KMS-11 (cell line): Measurements from ENCODE around the gene GBA3.

Source experiments
- H2AFZ ChIP-seq: fragments of 200-600 bp; sonication (generic); 2 replicates; pipeline ENCODE4 v1.6.1; 2016; ENCODE audit warnings: antibody characterized with exemption, mixed run types, low read depth
- H3K27ac ChIP-seq: fragments of 200-600 bp; sonication (generic); 2 replicates; pipeline ENCODE4 v1.6.1; 2016; ENCODE audit warnings: mild to moderate bottlenecking, mixed run types
- H3K27me3 ChIP-seq: fragments of 200-600 bp; sonication (generic); 2 replicates; pipeline ENCODE4 v1.6.1; 2017; ENCODE audit warnings: mild to moderate bottlenecking, low read depth, mixed run types, moderate library complexity; ENCODE audit not compliant: insufficient read depth
- H3K36me3 ChIP-seq: fragments of 200-600 bp; sonication (generic); 2 replicates; pipeline ENCODE4 v1.6.1; 2017; ENCODE audit warnings: mild to moderate bottlenecking, mixed run types; ENCODE audit not compliant: insufficient read depth
- H3K4me1 ChIP-seq: fragments of 200-600 bp; sonication (generic); 2 replicates; pipeline ENCODE4 v1.6.1; 2016; ENCODE audit warnings: mild to moderate bottlenecking, low read depth, mixed run types; ENCODE audit not compliant: poor library complexity, severe bottlenecking
- H3K4me2 ChIP-seq: fragments of 200-600 bp; sonication (generic); 2 replicates; pipeline ENCODE4 v1.7.0; 2016; ENCODE audit warnings: mild to moderate bottlenecking, mixed run types
- H3K4me3 ChIP-seq: fragments of 200-600 bp; sonication (generic); IDR thresholded peaks from 2 replicates; pipeline ENCODE4 v1.6.1; 2017; ENCODE audit warnings: low read depth, low read length, mixed read lengths; ENCODE audit not compliant: insufficient read depth
- H3K79me2 ChIP-seq: fragments of 200-600 bp; sonication (generic); 2 replicates; pipeline ENCODE4 v1.6.1; 2016; ENCODE audit warnings: low read depth, mixed run types; ENCODE audit not compliant: insufficient read depth
- H3K9ac ChIP-seq: fragments of 200-600 bp; sonication (generic); 2 replicates; pipeline ENCODE4 v1.6.1; 2016; ENCODE audit warnings: mild to moderate bottlenecking, mixed run types
- H4K20me1 ChIP-seq: fragments of 200-600 bp; sonication (generic); 2 replicates; pipeline ENCODE4 v1.6.1; 2016; ENCODE audit warnings: mild to moderate bottlenecking, mixed run types; ENCODE audit not compliant: insufficient read depth
- TF ChIP-seq, protein P1 (sequence below): fragments of 200-600 bp; sonication (generic); conservative IDR thresholded peaks from 2 replicates; pipeline ENCODE4 v1.6.1; 2017; ENCODE audit warnings: low read depth, mild to moderate bottlenecking, antibody characterized with exemption, low read length, moderate library complexity, mixed read lengths

GBA3 gene

DNA sequence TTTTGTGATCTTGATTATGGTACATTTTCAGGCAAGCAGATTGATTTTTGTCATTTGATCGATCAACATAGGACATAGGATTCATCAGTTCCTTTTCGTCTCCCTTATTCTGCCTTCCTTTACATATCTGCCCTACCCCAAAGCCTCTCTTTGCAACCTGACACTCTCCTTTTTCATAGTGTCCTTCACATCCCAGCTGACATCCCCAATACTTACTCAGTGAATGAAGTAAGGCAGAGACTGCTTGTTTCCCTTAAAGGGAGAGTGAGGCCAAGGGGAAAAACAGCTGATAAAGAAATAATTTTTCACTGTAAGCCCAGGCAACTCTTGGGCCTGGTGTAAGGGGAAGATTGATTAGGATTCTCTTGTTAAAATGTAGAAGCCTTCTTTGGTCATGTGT lies 69.8 kb downstream of the GBA3 start:
- Histone ChIP-seq H3K27me3 (no peaks in the 10 kb centered on the region), H3K4me3 (no peak overlapping the region), H3K4me2 (no peak overlapping the region), H3K36me3 (no peaks in the 10 kb centered on the region), H3K4me1 (peaks cover 6% of the 10 kb centered on the region), H4K20me1 (no peaks in the 10 kb centered on the region), H3K9ac (no peak overlapping the region), H3K27ac (no peak overlapping the region), H2AFZ (no peak overlapping the region), H3K79me2 (no peaks in the 10 kb centered on the region)
- TF ChIP-seq, protein P1, sequence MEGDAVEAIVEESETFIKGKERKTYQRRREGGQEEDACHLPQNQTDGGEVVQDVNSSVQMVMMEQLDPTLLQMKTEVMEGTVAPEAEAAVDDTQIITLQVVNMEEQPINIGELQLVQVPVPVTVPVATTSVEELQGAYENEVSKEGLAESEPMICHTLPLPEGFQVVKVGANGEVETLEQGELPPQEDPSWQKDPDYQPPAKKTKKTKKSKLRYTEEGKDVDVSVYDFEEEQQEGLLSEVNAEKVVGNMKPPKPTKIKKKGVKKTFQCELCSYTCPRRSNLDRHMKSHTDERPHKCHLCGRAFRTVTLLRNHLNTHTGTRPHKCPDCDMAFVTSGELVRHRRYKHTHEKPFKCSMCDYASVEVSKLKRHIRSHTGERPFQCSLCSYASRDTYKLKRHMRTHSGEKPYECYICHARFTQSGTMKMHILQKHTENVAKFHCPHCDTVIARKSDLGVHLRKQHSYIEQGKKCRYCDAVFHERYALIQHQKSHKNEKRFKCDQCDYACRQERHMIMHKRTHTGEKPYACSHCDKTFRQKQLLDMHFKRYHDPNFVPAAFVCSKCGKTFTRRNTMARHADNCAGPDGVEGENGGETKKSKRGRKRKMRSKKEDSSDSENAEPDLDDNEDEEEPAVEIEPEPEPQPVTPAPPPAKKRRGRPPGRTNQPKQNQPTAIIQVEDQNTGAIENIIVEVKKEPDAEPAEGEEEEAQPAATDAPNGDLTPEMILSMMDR: no peak

GRCh38 chr4:22764183-22764582 lies 71.4 kb downstream of the GBA3 start:
- no peak overlapping the region for H2AFZ ChIP-seq

DNA sequence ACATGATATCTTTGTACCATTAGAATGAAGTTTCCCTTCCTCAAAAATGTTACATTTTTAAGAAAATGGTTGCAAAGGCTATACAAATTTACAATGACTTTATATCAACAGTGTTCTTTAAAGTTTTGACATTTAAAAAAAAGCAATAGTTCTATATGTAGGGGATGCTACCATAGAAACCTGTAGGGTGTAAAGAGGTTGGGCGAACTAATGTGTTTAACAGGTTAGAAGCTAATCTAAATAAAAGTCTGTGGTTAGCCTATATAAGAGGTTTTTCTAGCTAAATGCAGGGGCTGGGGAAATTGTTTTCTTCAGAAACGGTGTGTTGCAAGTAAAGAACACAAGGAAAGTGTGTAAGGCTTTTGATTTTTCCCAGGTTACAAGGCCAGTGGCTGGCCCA lies 73.3 kb downstream of the GBA3 start:
- peaks cover 6% of the 10 kb centered on the region for H3K4me1 ChIP-seq
- TF ChIP-seq, protein P1: no peak
- H3K4me3 ChIP-seq: no peak overlapping the region
- H3K27me3 ChIP-seq: no peaks in the 10 kb centered on the region
- H4K20me1 ChIP-seq: no peaks in the 10 kb centered on the region
- H3K36me3 ChIP-seq: no peaks in the 10 kb centered on the region
- no peak overlapping the region for H3K27ac ChIP-seq
- H3K4me2 ChIP-seq: no peak overlapping the region
- H2AFZ ChIP-seq: no peak overlapping the region
- H3K9ac ChIP-seq: no peak overlapping the region
- H3K79me2 ChIP-seq: no peaks in the 10 kb centered on the region

More at GRCh38 chr4:22764183-22764582, 71.4 kb downstream of the GBA3 start:
- no peaks in the 10 kb centered on the region for H3K36me3 ChIP-seq
- TF ChIP-seq, protein P1: no peak
- H3K27ac ChIP-seq: no peak overlapping the region
- H4K20me1 ChIP-seq: no peaks in the 10 kb centered on the region
- H3K4me3 ChIP-seq: no peak overlapping the region
- no peak overlapping the region for H3K9ac ChIP-seq
- H3K79me2 ChIP-seq: no peaks in the 10 kb centered on the region
- no peaks in the 10 kb centered on the region for H3K27me3 ChIP-seq
- H3K4me1 ChIP-seq: peaks cover 6% of the 10 kb centered on the region
- H3K4me2 ChIP-seq: no peak overlapping the region

GRCh38 chr4:22778547-22779163 lies 85.9 kb downstream of the GBA3 start:
- H3K4me2 ChIP-seq: no peak overlapping the region
- no peaks in the 10 kb centered on the region for H3K79me2 ChIP-seq
- H2AFZ ChIP-seq: no peak overlapping the region
- H3K9ac ChIP-seq: no peak overlapping the region
- H4K20me1 ChIP-seq: no peaks in the 10 kb centered on the region
- H3K4me1 ChIP-seq: no peaks in the 10 kb centered on the region
- H3K27me3 ChIP-seq: no peaks in the 10 kb centered on the region
- H3K27ac ChIP-seq: no peak overlapping the region
- H3K4me3 ChIP-seq: no peak overlapping the region
- TF ChIP-seq, protein P1: no peak
- no peaks in the 10 kb centered on the region for H3K36me3 ChIP-seq
